ENCODE measurements around the gene SYTL2.

DNA sequence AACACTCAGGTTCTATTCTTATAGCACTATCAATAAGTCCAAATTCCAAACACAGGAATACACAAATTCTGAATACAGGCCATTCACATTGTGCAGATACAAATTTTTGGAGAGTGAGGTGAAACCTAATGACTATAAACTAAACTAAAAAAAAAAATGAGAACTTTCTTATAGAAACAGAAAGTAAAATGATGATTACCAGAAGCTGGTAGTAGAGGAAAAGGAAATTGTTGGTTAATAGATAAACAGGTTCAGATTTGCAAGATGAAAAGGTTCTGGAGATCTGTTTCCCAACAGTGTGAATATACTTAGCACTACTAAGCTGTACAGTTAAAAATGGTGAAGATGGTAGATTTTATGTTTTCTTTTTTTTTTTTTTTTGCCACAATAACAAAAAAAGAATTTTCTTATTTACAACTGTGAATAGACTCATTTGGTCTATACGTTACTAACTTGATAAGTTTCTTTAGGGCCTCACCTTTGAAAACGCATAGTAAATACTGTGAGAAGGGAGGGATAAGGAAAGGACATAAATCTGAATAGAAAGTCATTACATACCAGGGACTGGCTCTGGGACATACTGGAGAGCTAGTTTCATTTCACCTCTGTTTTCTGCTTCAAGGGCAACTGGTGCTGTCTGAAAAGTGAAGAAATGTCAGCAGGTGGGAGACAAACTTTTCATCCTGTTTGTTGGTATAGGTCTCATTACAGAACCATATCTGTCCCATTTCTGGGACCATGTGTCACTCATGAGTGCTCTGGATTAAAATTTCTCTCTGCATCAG, 110.8 kb downstream of the SYTL2 start:
- TF ChIP-seq, protein P1, sequence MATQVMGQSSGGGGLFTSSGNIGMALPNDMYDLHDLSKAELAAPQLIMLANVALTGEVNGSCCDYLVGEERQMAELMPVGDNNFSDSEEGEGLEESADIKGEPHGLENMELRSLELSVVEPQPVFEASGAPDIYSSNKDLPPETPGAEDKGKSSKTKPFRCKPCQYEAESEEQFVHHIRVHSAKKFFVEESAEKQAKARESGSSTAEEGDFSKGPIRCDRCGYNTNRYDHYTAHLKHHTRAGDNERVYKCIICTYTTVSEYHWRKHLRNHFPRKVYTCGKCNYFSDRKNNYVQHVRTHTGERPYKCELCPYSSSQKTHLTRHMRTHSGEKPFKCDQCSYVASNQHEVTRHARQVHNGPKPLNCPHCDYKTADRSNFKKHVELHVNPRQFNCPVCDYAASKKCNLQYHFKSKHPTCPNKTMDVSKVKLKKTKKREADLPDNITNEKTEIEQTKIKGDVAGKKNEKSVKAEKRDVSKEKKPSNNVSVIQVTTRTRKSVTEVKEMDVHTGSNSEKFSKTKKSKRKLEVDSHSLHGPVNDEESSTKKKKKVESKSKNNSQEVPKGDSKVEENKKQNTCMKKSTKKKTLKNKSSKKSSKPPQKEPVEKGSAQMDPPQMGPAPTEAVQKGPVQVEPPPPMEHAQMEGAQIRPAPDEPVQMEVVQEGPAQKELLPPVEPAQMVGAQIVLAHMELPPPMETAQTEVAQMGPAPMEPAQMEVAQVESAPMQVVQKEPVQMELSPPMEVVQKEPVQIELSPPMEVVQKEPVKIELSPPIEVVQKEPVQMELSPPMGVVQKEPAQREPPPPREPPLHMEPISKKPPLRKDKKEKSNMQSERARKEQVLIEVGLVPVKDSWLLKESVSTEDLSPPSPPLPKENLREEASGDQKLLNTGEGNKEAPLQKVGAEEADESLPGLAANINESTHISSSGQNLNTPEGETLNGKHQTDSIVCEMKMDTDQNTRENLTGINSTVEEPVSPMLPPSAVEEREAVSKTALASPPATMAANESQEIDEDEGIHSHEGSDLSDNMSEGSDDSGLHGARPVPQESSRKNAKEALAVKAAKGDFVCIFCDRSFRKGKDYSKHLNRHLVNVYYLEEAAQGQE (IDR thresholded peaks at IDR 0.05; ENCODE audit: borderline replicate concordance), result no peak
- TF ChIP-seq CTCF (IDR thresholded peaks at IDR 0.05; ENCODE audit: poor library complexity, severe bottlenecking) (no peak), RAD21 (conservative IDR thresholded peaks at IDR 0.05) (no peak), EZH2 (IDR thresholded peaks at IDR 0.05; ENCODE audit: borderline replicate concordance, insufficient read depth, low read length, poor library complexity, severe bottlenecking) (no peak), POLR2AphosphoS5 (IDR thresholded peaks at IDR 0.05) (no peak), TAF1 (IDR thresholded peaks at IDR 0.05; ENCODE audit: low read depth) (no peak), SMC3 (conservative IDR thresholded peaks at IDR 0.05; ENCODE audit: poor library complexity) (no peak), EP300 (conservative IDR thresholded peaks at IDR 0.05; ENCODE audit: poor library complexity, severe bottlenecking) (no peak), MXI1 (conservative IDR thresholded peaks at IDR 0.05; ENCODE audit: poor library complexity, severe bottlenecking) (no peak)

Measured in neural cell (in vitro differentiated cells).